Progenitor cell of endocrine pancreas (in vitro differentiated cells): ENCODE results near the gene TLCD2. TPM values are rescaled to one million over a fixed set of nuclear protein-coding genes. Genes with fewer than 3 reads are reported as not detected.

Source experiments
- DNase-seq: peaks from one replicate; pipeline ENCODE4 v3.0.0; 2021; ENCODE audit warnings: low spot score; ENCODE audit not compliant: unreplicated experiment
- H3K27ac Mint-ChIP-seq: 2 replicates; pipeline ENCODE4 v1.8.0; 2021; ENCODE audit warnings: mild to moderate bottlenecking, moderate library complexity, mixed read lengths
- H3K27me3 Mint-ChIP-seq: 2 replicates; pipeline ENCODE4 v1.8.0; 2021; ENCODE audit warnings: mixed read lengths
- H3K36me3 Mint-ChIP-seq: 2 replicates; pipeline ENCODE4 v1.8.0; 2022; ENCODE audit warnings: mixed read lengths; ENCODE audit not compliant: insufficient read depth
- H3K4me1 Mint-ChIP-seq: 2 replicates; pipeline ENCODE4 v1.8.0; 2021; ENCODE audit warnings: low read depth, mixed read lengths
- H3K4me3 Mint-ChIP-seq: 2 replicates; pipeline ENCODE4 v1.8.0; 2021; ENCODE audit warnings: low read depth, mild to moderate bottlenecking, moderate library complexity, mixed read lengths
- H3K9me3 Mint-ChIP-seq: 2 replicates; pipeline ENCODE4 v1.8.0; 2021; ENCODE audit warnings: low read depth, mixed read lengths
- long read RNA-seq: library from polyadenylated mRNA; unstranded; transcript quantifications from one replicate; pipeline ENCODE4 v2.0.0, GENCODE V29; 2020
- total RNA-seq: library from RNA; stranded (reverse); gene quantifications from 2 replicates; pipeline ENCODE4 v1.2.1, GENCODE V29; 2021
- TF ChIP-seq, protein P1 (sequence below): fragments of 200-600 bp; sonication (generic); IDR thresholded peaks from one replicate; pipeline ENCODE4 v1.5.0; 2021; ENCODE audit warnings: antibody characterized with exemption, mild to moderate bottlenecking; ENCODE audit not compliant: unreplicated experiment

The TLCD2 gene, protein sequence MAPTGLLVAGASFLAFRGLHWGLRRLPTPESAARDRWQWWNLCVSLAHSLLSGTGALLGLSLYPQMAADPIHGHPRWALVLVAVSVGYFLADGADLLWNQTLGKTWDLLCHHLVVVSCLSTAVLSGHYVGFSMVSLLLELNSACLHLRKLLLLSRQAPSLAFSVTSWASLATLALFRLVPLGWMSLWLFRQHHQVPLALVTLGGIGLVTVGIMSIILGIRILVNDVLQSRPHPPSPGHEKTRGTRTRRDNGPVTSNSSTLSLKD
- total RNA-seq = 2.7 and 2.9 TPM in 2 replicates
- long read RNA-seq = 0 reads

DNA sequence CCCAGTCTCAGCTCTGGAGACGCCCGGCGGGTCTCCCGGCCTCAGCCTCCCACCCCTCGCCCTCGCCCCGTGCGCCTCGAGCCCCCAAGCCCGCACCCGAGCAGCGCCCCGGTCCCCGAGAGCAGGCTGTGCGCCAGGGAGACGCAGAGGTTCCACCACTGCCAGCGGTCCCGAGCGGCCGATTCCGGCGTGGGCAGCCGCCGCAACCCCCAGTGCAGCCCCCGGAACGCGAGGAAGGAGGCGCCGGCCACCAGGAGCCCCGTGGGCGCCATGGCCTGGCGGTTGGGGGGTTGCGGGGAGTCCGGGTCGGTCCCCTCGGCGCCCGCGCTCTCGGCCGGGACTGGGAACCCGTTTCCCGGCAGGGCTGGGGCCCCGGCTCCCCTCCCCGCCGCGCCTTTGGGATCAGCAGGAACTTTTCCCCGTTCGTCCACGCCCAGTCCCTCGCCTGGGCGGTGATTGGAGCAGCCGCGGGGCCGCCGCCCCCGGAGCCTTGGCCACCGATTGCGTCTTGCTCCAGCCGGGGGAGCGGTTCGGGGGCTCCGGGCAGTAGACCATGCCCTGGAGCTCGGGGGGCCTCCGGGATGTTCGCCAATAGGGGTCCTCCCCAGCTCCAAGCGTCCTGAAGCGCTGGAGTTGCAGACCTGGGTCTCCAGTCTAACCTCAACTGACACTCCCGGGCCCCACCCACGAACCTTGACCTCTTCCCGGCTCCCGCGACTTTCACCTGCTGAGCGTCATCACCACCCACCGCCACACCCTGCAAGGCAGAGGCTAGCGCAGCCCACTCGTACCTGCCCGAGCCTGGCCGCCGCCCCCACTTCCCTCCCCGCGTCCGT is at the start of gene TLCD2:
Gene TLCD2, minus strand, starts transcription at position 407 of the 836 bp plus-strand sequence. Its CDS starts 135 bp downstream, at position 272.
- TF ChIP-seq, protein P1, sequence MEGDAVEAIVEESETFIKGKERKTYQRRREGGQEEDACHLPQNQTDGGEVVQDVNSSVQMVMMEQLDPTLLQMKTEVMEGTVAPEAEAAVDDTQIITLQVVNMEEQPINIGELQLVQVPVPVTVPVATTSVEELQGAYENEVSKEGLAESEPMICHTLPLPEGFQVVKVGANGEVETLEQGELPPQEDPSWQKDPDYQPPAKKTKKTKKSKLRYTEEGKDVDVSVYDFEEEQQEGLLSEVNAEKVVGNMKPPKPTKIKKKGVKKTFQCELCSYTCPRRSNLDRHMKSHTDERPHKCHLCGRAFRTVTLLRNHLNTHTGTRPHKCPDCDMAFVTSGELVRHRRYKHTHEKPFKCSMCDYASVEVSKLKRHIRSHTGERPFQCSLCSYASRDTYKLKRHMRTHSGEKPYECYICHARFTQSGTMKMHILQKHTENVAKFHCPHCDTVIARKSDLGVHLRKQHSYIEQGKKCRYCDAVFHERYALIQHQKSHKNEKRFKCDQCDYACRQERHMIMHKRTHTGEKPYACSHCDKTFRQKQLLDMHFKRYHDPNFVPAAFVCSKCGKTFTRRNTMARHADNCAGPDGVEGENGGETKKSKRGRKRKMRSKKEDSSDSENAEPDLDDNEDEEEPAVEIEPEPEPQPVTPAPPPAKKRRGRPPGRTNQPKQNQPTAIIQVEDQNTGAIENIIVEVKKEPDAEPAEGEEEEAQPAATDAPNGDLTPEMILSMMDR = no peak
- peak within 1 kb of the TSS; percentile 72 for H3K4me3 Mint-ChIP-seq
- peaks cover 18% of the 10 kb centered on the region for H3K4me1 Mint-ChIP-seq
- peak; percentile 46 for DNase-seq
- H3K36me3 Mint-ChIP-seq = peaks cover 6% of the 10 kb centered on the region
- H3K27ac Mint-ChIP-seq = peak within 1 kb of the TSS; percentile 67
- peaks cover 9% of the 10 kb centered on the region for H3K27me3 Mint-ChIP-seq
- H3K9me3 Mint-ChIP-seq = no peaks in the 10 kb centered on the region

DNA sequence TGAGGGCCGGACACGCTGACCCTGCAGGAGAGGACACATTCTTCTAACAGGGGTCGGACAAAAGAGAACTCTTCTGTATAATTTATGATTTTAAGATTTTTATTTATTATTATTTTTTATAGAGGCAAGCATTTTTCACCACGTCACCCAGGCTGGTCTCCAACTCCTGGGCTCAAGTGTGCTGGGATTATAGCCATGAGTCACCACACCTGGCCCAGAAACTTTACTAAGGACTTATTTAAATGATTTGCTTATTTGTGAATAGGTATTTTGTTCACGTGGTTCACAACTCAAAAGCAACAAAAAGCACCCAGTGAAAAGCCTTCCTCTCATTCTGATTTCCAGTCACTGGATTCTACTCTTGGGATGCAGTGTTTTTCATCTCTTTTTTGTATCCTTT is 49.4 kb upstream of the TLCD2 start:
- TF ChIP-seq, protein P1 = no peak
- DNase-seq = no peak
- H3K4me1 Mint-ChIP-seq = peaks cover 28% of the 10 kb centered on the region
- H3K27me3 Mint-ChIP-seq = no peaks in the 10 kb centered on the region
- H3K27ac Mint-ChIP-seq = no peak overlapping the region
- H3K4me3 Mint-ChIP-seq = no peak overlapping the region
- H3K36me3 Mint-ChIP-seq = peaks cover 2% of the 10 kb centered on the region
- H3K9me3 Mint-ChIP-seq = no peaks in the 10 kb centered on the region

DNA sequence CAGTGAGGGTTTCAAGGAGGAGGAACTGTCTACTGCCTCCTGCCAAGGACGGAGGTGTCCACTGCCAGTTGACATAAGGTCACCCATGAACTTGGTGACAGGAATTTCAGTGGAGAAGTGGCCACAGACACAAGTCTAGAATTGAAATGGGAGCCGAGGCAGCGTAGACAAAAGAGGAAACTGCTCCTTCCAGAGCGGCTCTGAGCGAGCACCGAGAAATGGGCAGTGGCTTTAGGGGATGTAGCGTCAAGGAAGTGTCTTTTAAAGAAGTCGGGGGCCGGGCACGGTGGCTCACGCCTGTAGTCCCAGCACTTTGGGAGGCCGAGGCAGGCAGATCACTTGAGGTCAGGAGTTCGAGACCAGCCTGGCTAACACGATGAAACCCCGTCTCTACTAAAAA is 48.6 kb upstream of the TLCD2 start:
- TF ChIP-seq, protein P1 = no peak
- Mint-ChIP-seq H3K27ac (no peak overlapping the region), H3K27me3 (no peaks in the 10 kb centered on the region), H3K9me3 (no peaks in the 10 kb centered on the region), H3K4me3 (no peak overlapping the region), H3K36me3 (no peaks in the 10 kb centered on the region), H3K4me1 (peaks cover 20% of the 10 kb centered on the region)
- DNase-seq = no peak

DNA sequence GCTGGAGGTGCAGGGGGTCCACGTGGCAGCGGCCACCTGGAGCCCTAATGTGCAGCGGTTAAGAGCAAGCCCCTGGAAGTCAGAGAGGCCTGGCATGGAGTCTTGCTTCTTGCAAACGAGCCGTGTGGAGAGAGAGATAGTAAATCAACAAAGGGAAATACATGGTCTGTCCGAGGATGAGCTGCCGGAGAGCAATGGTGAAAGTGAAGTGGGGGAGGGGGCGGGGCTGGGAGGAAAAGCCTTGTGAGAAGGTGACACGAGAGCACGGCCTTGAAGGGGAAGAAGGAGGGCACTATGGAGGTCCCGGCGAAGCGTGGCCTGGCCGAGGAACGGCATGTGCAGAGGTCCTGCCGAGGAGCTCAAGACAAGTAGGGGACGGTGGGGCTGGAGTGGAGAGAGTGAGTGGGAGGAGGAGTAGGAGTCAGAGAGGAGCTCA is 45.7 kb upstream of the TLCD2 start:
- Mint-ChIP-seq H3K27me3 (no peaks in the 10 kb centered on the region), H3K4me1 (peaks cover 5% of the 10 kb centered on the region), H3K36me3 (no peaks in the 10 kb centered on the region), H3K9me3 (no peaks in the 10 kb centered on the region), H3K4me3 (no peak overlapping the region), H3K27ac (no peak overlapping the region)
- no peak for DNase-seq
- TF ChIP-seq, protein P1 = no peak

DNA sequence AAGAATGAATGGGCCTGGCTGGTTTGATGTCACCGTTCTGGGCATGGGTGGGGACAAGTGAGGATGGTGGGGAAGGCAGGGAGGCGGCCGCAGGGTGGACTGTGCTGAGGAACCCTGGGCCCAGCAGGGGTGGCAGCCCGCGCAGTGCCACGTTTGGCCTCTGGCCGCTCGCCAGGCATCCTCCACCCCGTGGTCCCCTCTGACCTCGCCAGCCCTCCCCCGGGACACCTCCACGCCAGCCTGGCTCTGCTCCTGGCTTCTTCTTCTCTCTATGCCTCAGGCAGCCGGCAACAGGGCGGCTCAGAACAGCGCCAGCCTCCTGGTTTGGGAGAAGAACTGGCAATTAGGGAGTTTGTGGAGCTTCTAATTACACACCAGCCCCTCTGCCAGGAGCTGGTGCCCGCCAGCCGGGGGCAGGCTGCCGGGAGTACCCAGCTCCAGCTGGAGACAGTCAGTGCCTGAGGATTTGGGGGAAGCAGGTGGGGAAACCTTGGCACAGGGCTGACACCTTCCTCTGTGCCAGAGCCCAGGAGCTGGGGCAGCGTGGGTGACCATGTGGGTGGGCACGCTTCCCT is 45.2 kb upstream of the TLCD2 start:
- Mint-ChIP-seq H3K9me3 (no peaks in the 10 kb centered on the region), H3K36me3 (no peaks in the 10 kb centered on the region), H3K4me3 (no peak overlapping the region), H3K27ac (no peak overlapping the region), H3K27me3 (no peaks in the 10 kb centered on the region), H3K4me1 (peaks cover 7% of the 10 kb centered on the region)
- TF ChIP-seq, protein P1 = no peak
- no peak for DNase-seq
